ENCODE results near the gene SLC4A7.
"Not testable (repeated sequence)": the region's sequence is repeated elsewhere in the genome, so short reads cannot be mapped to it uniquely, and the experiment has no call there.

SLC4A7 gene

DNA sequence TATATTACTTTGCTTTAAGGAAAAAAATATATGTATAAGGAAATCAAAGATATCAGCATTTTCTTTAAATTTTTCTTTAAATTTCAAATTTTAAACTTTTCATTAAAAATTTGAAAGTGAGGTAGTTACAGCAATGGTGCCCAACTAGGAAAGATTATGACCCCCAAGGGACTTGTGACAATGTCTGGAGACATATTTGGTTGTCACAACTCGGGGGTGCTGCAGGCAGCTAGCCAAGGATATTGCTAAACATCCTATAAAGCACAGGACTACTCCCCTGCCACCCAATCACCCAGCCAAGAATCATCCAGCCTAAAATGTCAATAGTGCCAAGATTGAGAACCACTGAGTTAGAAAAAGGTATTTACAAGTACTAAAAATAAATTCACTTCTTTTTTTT lies 57.3 kb downstream of the SLC4A7 start:
- DNase-seq: no peak

DNA sequence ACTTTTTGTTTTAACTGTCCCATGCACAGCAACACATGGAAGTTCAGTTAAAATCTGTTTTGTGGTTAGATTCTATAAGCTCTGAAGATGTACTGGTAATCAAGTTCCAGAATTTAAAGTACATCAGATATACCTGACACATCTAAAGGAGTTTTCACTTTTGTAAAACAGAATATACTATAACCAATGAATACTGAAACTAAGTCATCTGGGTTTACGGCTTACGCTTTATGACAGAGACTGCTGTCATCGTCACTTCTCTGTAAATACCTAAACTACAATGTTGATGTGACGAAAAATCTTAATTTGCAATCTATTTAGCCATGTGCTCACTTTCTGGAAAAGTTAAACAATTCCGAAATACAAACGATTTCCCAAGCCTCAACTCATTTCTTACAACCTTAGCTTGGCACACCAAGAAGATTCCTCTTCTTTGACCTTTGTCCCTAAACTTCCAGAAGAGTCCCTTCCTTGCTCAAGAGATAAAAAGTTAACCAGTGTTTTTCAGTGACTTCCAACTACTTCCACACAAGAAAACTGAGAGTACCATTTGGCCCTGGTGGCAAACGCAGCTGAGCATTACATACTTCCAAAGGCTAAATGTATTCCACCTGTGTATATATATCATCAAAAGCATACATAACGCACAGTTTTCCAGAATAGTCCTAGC lies 58.2 kb downstream of the SLC4A7 start:
- DNase-seq: no peak

DNA sequence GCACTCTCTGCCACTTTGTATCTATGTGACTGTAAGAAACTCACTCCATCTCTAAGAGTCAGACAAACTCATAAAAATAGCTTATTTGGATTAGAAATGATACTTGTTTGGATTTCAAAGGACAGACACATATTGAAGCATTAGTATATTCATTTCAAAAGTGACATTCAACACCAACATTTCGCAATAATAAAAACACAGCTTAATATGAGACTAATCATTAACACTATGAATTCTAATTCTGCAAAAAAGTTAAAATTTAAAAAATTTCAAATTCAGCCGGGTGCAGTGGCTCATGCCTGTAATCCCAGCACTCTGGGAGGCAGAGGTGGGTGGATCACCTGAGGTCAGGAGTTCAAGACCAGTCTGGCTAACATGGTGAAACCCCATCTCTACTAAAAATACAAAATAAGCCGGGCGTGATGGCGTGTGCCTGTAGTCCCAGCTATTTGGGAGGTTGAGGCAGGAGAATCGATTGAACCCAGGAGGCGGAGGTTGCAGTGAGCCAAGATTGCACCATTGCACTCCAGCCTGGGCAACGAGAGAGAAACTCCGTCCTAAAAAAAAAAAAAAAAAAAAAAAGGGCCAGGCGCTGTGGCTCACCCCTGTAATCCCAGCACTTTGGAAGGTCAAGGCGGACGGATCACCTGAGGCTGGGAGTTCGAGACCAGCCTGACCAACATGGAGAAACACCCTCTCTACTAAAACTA lies 59.2 kb downstream of the SLC4A7 start:
- DNase-seq: not testable (repeated sequence)

DNA sequence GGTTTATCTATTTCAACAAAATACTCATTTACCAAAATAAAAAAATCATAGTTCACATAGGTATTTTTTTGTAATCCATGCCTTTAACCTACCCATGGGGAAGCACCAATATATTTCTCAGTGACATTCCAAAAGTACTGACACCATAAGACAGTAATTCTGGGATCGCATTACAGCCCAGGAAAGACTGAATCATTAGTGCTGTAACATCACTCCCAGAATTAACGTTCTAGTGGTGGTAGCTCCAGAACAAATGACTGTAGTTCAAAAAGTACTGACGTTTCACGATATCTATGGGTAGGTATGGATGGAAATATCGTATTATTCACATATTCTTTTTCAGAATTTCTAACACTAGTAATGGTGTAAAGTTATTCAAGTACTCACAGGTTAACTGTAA lies 60.7 kb downstream of the SLC4A7 start:
- DNase-seq: no peak

DNA sequence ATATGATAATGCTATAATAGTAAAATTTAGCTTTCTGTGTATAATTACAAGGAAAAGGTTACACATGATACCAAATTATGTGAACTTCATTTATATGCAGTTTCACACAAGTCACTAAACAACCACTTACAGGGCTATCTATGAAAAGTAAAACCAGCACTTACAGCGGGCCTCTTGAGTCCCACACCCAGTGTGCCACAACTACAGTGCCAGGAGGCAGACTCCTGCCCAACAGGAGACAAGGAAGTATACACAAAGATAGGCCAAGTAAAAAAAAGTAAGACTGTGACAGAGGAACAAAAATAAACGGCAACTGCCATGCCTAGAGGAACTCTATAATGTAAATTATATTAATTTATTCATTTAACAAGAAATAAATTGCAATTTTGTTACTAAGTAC lies 61.6 kb downstream of the SLC4A7 start:
- DNase-seq: no peak

DNA sequence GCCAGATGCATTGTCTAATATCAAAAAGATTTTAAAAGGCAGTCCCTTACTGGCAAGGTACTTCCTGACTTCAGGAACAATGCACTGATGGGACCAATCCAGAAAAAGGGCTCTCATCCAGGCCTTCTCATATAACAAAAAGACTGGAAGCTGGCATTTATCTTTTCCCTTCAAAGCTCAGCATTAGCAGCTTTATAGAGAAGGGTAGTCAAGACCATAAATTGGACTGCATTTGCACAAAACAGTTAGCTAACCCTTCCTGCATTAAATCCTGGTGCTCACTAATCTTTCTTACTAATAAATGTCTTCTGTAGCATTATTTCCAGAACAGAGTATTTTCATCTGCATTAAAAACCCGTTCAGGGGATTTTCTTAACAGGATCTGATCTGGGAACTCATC lies 69.0 kb downstream of the SLC4A7 start:
- DNase-seq: no peak

DNA sequence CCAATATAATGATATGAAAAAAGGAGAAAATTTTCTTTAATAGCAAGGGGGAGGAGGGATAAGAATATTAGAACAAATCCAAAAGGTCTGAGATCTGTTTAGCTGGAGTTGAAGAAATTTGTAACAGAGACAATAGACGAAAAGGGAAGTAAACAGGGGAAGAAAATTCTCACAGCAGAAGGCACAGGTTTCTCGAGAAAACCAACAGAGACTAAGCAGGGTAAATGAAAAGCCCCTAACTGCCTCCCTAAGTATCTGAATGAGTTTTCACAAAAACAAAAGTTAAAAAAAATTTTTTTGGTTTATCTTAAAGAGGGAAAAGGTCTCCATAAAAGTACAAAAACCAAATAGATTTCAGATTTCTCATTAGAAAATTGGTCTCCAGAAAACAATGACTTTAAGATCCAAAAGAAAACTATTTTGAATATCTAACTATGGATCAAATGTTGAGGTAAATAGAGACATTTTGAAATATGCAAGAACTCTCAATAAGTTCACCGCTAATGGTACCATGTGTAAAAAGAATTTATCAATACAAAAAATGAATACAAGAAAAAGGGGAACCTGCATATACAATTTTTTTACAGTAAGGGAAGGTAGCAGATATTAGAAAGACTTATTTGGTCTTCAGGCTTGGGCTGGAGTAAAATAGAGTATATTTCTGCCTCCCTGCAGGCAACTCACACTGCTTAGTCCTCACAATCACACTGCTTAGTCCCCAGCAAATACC lies 91.1 kb downstream of the SLC4A7 start:
- DNase-seq: no peak

DNA sequence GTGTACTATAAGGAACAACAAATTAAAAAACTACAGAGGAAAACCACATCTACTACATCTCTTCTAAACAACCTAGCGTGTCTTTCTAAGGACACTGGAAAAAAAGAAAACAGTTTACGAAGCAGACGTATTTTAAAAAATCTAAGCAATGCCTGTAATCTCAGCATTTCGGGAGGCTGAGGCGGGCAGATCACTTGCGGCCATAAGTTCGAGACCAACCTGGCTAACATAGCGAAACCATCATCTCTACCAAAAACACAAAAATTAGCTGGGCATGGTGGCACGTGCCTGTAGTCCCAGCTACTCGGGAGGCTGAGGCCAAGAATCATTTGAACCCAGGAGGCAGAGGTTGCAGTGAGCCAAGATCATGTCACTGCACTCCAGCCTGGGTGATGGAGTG lies 91.8 kb downstream of the SLC4A7 start:
- not testable (repeated sequence) for DNase-seq

DNA sequence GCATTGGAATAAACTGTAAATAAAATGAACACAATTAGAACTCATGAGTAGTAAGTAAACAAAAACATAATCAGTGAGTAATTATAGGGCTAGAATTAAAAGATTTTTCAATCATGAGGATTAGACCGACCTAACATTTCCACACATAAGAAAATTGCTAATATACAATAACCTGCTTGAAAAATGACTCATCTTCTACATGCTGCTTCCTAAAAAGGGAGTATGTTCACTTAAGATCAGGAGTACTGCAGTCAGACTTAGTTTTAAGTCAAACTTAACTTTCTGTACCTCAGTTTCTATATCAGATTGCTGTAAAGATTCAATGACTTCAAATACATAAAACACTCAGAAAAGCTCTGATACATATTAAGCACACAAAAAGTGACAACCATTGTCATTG lies 92.4 kb downstream of the SLC4A7 start:
- no peak for DNase-seq

DNA sequence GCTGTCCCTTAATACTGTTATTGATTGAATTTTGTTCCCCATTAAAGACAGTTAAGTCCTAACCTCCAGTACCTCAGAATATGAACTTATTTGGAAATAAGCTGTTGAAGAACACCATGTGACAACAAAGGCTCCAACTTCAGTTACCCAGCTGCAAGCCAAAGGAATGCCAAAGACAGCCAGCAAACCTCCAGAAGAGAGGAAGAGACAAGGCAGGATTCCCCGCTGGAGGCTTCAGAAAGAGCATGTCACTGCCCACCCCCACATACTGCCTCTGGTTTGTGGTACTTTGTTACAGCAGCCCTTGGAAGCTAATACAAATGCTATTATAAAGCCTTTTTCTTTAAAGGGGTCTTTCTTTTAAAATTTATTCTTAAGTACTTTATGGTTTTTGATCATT lies 96.6 kb downstream of the SLC4A7 start:
- DNase-seq: no peak

DNA sequence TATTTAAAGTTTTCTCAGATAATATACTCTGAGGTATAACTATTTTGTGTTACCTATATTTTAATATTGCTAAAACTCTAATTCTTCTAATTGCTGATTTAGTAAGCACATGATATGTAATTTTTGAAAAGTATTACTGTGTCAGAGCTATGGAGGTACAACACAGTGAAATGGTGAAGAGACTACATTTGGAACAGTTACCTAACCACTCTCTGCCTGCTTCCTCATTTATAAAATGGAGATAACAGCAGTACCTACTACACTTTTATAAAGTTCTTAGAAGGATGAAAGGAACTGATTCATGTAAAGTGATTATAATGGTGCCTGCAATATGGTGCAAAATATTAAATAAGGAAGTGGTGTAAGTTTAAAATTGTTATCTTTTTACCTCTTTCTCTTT lies 98.7 kb downstream of the SLC4A7 start:
- DNase-seq: no peak

DNA sequence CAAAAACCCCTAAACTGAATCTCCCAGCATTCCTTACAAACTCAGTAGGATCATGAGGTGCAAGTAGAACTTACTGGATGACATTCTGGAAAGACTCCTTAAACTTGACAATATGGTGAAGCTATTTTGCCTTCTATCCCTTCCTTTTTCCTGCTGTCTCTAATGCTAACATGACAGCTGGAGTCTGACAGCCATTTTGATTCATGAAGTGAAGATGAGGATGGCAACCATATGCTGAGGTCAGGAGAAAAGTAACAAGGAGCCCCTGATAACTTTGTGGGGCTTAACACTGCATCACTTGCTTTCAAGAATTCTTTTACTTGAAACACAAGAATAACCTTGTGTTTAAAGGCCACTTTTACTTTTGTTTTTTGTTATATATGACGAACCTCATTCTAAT lies 100.0 kb downstream of the SLC4A7 start:
- DNase-seq: no peak

DNA sequence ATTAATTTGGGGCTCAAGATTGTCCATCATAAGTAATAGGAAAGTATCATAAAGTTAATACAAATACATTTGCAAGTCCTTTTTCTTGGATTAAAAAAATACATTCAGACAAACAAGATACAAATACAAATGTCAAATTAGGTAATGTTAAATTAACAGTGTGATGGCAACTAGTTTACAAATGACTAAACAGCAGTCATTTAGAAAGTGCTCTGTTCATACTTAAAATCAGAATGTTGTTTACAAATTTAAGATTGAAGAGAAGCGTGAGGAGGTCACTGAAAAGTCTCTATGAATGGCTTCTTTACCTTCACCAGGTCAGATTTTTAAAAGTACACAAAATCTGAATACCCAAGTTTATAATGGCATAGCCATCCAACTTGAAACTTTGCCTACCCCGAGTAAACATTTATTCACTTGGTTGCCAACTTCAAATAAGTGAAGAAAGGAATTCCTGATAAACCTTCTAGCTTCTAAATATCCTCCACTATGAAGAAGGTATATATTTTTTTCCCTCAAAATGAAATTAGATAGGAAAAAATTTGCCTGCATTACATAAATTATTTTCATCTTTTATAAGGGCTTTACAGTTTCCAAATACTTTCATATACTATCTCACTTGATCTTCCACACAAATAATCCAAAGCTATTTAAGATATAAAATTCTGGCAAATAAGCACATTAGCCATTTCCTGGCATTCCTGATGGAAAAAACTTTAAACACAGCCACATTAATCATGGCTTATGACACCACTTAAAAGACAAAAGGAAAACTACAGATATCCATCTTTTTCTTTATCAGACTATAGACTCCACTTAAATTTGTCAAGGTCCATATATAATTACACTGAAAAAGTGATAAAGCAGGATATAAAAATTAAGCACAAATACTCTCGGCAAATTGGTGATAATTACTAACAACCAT lies 103.5 kb downstream of the SLC4A7 start:
- no peak for DNase-seq

DNA sequence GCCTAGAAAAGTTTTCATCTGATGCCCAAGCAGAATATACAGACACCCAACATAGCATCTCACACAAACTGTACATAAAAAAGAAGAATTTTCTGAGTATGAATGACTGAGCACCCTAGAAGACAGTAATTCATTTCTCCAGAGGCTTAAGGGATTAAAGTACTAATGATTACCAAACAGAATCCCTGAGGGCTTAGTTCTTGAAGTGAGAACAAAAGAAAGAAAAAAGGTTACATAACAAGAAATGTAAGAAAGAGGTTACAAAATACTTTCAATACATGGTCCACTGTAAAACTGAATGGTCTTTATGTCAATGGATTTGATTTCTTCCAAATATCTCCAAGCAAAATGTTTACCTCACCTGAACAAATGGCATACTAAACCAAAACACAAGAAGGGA lies 105.9 kb downstream of the SLC4A7 start:
- no peak for DNase-seq

DNA sequence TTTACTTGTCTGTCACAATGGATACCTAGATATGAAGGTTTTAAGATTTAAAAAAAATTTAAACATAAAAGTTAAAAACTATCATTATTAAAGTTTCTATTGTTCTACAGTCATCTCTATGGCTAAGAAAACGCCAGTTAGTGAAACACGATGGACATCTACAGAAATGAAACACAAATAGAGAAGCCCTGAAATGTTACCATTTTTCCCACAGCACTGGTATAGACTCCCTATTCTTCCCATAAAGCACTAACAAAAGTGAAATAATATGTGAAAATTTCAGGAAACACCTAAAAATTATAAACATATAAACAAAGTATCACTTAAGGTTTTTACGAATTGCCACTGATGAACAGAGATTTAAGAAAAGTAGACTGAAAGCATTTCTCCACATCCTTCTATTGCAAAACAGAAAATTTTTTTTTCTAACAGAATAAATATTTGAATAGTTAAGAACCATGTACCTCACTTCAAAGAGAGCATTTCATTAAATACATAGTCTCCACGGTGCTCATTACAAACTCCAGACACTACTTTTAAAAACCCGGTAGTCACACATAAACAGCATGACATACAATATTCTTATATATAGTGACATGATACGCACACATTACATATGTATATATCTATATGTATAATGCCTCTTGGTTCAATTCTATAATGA lies 107.9 kb downstream of the SLC4A7 start:
- no peak for DNase-seq

DNA sequence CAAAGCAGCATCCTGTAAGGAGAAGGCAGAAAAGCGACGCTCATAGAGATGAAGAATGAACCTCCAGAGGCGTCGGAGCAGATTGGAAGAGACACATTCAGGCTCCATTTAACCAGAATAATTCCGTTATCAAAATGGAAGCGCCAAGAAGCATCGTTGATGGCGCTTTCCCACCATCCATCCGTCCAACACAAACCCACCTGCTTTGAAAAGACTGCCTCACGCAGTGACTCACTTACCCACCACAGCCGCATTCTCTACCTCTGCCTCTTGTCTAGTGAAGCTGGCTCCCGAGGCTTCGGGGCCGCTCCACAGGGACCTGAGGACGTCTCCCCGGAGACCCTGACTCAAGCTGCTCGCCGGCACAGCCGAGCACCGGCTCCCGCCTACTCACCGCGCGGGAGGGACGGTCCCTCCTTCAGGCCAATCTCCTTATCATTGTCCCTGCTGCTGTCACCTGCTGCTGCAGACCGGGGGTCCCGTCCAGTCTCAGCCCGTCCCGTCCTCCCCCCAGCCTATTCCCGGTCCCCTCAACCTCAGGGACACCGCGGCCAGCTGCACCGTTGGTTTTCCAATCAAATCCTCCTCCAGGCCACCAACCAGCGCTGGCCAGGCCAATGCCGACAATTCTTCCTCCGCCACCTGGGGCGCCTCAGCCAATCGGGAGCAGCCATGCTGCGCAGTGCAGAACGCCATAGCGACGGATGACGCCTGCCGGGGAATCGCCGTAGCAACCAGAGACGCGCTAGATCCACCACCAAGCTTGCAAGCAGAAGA lies 115.2 kb downstream of the SLC4A7 start, which contains the start of gene NEK10:
Gene NEK10, minus strand, starts transcription at position 553 of the 777 bp plus-strand sequence. CDS start 16,501 bp downstream, outside the sequence.
- peak; percentile 85 for DNase-seq

DNA sequence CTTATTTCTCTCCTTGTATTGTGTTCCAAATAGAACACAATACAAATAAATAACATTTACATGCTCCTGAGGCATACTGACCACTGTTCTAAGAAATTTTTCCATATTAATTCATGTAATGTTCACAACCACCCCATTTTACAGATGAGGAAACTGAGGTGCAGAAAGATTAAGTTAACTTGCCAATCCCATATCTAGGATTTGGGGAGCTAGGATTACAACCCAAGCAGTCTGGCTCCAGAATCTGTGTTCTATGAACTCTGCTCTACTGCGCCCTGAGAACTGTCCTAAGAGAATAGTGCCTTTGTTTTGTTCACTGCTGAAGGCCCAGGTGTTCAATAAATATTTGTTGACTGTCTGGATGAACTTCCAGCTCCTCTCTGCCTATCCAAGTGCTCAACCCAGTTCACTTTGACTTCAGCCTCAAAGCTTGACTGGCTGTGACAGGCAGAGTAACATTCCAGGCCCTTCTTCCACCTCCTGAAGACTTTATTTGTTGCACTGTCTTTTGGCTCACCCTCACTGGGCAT lies 118.1 kb downstream of the SLC4A7 start:
- DNase-seq: no peak

DNA sequence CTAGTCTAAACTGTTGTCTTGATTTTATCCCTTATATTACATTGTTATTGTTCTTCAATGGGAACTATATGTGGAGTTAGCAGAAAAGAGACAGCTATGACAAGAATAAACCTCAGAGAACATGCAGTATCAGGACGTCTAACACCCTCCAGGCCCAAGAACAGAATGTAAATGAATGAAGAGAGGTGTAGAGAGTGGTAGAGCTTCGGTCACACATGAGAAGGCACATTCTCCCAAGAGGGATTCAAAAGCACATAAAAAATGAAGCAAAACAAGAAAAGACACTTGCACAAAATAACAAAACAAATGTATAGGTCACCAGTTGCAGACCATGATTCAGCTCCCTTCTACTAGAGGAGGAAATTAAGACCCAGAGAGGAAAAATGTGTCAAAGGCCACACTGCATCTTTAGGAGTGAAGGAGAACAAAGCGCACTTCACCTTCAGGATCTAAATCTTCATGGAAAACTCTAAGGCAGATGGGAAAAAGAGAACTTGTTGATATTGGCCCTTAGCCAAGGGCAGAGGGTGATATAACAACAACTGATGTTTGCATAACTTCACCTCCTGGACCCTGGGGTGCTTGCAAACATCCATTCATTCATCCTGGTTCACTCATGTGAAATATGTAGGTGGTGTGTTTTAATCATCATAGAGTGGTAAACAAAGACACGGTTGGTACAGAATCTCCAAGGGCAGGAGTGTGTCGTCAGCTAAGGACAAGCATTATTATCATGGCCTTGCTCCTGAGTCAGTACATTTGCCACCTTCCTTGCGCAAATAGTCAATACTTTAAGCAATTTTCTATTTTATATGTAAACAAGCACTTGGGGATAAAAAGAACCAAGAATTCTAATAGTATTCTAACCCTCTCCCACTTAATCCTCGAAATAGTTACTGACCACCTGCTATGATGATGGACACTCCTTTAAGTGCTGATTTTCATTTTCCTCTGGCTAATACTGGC lies 123.8 kb downstream of the SLC4A7 start:
- peak; percentile 96 for DNase-seq

DNA sequence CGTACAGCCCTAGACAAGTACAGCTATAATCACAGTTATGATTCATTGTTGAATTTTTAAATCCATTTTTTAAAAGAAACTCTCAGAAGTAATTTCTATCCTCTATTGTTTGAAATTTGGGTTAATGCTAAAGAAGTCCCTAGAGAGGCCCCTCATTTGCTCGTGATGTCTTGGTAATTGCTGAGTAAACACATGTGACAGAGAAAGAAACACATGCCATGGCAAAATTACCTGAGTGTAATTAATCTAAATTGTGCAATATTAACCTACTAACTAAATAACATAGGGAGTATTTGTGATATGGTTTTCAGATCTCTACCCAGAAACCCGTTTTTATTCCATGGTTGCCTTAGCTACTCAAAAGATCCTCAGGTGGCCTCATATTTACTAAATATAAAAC lies 125.8 kb downstream of the SLC4A7 start:
- DNase-seq: peak; percentile 53

DNA sequence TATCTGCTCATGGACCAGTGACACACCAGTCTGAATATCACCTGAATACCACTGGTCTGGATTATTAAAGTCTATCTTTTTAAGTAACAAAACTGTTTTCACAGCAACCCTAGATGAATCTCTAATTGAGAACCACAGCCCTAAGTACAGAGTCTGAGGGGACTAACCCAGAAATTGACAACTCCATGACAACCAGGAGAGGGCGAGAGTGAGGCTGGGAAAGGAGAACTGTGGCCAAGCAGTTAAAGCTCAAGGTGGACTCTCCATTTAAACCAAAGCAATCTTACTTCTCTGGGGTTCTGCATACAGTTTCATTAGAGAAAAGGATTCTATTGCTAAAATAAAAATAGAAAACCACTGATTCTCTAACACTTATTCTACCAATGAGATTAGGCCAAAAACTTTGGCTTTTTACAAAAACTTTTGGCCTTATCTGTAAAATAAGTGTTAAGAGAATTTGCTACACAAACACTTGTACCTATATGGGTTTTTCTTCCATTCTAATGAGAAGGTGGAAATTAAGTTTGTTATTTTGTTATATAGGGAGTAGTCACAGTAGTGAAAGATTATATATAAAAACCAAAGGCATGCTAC lies 126.4 kb downstream of the SLC4A7 start:
- peak; percentile 58 for DNase-seq

All from NCI-H146 (cell line).